HG03521 (cell line): Measurements from ENCODE around the gene TMEM82.

Experiments
- ATAC-seq: cut with Tn5 transposase; IDR thresholded peaks from one replicate; pipeline ENCODE4 v1.9.1; 2021; ENCODE audit warnings: mild to moderate bottlenecking, moderate library complexity; ENCODE audit not compliant: unreplicated experiment

The TMEM82 gene

GRCh38 chr1:15719381-15720120 is 22.7 kb upstream of the TMEM82 start:
- ATAC-seq: no peak

DNA sequence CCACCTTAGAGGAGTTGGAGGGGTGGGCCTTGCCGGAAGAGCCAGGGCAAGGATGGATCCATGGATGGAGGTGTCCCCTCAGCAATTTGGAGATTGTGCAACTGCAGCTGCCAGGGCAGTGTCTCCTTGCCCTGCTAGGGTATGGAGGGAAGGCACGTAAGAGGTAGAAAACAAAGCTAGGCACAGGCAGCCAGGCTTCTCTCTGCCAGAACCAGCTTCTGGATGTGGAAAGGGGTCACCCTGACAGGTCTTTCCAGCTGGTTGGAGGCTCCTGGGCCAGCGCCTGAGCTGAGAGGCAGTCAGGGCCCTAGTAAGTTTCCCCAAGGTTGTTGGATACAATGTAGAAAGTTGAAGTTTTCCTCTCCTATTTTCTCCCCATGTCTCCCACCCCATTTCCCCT is 21.4 kb upstream of the TMEM82 start:
- ATAC-seq: no peak

DNA sequence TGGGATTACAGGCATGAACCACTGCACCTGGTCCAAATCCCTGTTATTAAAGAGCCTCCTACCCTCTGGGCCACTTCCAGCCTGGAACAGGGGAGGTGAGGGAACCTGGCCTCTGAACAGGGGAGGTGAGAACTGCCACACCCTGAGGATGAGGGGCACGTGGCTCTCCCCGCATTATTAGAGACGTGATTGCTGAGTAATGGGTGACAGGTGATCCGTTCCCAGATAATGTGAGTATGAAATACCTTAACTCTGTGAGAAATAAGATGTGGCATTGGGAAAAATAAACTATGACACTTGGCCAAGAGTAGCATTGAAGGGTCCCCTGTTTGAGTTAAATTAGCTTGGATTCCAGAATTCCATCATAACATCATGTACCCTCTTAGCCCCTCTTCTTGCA is 19.9 kb upstream of the TMEM82 start:
- ATAC-seq: no peak

- no peak for ATAC-seq
Measured at GRCh38 chr1:15722836-15723532, 19.3 kb upstream of the TMEM82 start.

DNA sequence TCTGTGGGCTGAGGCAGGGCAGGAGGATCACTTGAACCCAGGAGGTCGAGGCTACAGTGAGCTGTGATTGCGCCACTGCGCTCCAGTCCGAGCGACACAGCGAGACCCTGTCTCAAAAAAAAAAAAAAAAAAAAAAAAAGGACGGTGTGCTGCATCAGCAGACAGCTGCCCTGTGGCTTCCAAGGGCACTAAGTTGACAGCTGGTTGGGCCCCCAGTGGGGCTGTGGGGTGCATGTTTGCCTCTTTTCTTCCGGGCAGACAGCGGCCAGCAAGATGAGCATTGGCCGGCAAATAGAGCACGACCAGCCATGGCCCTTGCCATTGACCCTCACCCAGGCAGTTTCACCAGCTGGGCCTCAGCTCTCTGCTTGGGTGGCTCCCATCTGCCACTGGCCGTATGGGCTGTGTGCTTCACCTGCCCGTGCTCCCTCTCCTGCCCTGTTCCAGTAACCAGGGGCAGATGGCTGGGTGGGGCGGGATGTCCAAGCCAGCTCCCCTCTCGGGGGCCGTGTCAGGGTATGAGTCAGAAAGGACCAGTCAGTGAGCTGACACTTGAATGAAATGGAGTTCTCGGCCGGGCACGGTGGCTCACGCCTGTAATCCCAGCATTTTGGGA is 18.6 kb upstream of the TMEM82 start:
- ATAC-seq: no peak

- ATAC-seq: no peak
Measured at GRCh38 chr1:15724949-15725880, 17.1 kb upstream of the TMEM82 start.

DNA sequence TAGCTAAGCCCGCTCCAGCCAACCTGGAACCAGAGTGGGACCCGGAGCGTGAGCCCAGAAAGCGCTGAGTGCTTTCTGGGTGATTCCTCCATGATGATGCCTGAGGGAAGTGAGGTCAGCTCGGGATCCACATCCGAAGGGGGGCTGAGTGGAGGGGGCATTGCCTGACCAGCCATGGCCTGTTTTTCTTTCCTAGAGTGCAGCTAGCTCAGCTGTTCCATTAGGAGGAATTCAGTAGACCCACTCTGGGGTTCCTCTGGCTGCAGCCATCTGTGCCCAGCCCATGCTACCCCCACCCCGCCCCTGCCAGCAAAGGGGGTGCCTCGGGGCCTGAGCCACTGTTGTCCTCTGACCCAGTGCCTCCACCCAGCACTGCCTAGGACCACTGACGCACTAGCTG is 15.8 kb upstream of the TMEM82 start:
- ATAC-seq: no peak

DNA sequence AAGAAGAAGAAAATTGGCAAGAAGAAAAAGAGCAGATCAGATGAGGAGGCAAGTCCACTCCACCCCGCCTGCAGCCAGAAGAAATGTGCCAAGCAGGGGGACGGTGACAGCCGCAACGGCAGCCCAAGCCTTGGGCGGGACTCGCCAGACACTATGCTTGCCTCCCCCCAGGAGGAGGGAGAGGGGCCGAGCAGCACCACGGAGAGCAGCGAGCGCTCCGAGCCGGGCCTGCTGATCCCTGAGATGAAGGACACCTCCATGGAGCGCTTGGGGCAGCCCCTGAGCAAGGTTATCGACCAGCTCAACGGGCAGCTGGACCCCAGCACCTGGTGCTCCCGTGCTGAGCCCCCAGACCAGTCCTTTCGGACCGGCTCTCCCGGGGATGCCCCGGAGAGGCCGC is 15.3 kb upstream of the TMEM82 start:
- no peak for ATAC-seq

DNA sequence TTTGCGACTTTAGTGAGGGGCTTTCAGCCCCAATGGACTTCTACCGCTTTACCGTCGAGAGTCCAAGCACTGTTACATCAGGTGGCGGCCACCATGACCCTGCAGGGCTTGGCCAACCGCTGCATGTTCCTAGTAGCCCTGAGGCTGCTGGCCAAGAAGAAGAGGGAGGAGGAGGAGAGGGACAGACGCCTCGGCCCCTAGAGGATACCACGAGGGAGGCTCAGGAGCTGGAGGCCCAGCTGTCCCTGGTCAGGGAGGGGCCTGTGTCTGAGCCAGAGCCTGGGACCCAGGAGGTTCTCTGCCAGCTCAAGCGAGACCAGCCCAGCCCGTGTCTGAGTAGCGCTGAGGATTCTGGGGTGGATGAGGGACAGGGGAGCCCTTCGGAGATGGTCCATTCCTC is 14.9 kb upstream of the TMEM82 start:
- ATAC-seq: no peak

GRCh38 chr1:15727866-15728534 is 14.3 kb upstream of the TMEM82 start:
- no peak for ATAC-seq

- ATAC-seq: no peak
Measured at GRCh38 chr1:15728937-15729657, 13.2 kb upstream of the TMEM82 start.

DNA sequence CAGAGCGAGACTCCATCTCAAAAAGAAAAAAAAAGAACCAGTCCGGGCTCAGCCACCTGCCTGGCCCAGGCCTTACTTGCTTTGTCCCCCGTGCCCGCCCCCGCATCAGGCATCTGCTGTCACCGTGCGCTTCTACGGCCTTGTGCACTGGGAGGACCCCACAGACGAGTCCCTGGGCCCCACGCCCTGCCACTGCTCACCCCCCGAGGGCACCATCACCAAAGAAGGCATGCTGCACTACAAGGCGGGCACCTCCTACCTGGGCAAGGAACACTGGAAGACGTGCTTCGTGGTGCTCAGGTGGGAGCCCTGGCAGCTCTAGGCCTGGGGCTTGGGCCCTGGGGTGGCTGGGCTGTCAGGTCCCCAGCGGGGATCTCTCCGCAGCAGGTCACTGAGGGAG is 11.9 kb upstream of the TMEM82 start:
- no peak for ATAC-seq

GRCh38 chr1:15730936-15731335 is 11.4 kb upstream of the TMEM82 start:
- ATAC-seq: no peak

DNA sequence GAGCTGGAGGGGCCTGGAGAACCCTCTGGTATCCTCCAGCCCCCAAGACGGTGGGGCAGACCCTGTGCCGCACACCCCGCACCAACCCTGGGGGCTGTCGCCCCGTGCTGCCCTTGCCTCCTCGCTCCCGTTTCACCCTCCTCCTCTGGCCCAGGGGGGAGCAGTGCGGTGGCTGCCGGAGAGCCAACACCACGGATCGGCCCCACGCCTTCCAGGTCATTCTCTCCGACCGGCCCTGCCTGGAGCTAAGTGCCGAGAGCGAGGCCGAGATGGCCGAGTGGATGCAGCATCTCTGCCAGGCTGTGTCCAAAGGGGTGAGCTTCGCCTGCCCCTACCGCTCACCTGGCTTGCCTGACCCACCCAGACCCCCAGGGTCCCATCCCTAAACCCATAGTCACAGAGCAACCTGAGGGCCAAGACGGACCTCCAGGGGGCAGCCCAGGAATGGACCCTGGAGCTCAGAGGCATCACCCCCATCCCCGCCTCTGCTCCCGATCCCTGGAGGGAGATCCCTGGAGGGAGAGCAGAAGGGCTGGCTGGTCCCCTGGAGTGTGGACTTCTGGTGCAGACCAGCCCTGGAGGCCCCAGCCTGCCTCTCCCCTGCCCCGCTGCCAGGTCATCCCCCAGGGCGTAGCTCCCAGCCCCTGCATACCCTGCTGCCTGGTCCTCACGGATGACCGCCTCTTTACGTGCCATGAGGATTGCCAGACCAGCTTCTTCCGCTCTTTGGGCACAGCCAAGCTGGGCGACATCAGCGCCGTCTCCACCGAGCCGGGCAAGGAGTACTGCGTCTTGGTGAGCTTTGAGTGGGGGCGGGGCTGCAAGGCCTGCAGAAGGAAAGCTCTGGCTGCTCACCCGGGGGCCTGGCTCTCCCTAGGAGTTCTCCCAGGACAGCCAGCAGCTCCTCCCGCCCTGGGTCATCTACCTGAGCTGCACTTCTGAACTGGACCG is 10.3 kb upstream of the TMEM82 start:
- no peak for ATAC-seq

- ATAC-seq: no peak
Measured at GRCh38 chr1:15732686-15733081, 9.6 kb upstream of the TMEM82 start.

- ATAC-seq: no peak
Measured at GRCh38 chr1:15733218-15733725, 9.0 kb upstream of the TMEM82 start.

- no peak for ATAC-seq
Measured at GRCh38 chr1:15733726-15734226, 8.5 kb upstream of the TMEM82 start.

GRCh38 chr1:15734296-15734695 is 8.0 kb upstream of the TMEM82 start:
- no peak for ATAC-seq
